A549 (cell line): ENCODE results near the gene KIF20B. TPM values are rescaled to one million over a fixed set of nuclear protein-coding genes. Genes with fewer than 3 reads are reported as not detected.

Experiments used
- ATAC-seq, 2 experiments: fragments of 200-7000 bp in 1 of 2; fragments of >200 bp in 1 of 2; cut with Nextera tagmentation in 1 of 2; cut with Tn5 transposase in 1 of 2; 3 replicates each; pipeline versions ENCODE4 v1.8.0 to v1.9.1; 2018 to 2020; ENCODE audit warnings: mild to moderate bottlenecking in 1 of 2, moderate library complexity in 1 of 2
- CTCF ChIA-PET: fragments of 300-600 bp; sonication (Branson Sonifier 250); formaldehyde crosslinking; extraction: SDS; loops from one replicate; lab custom pipeline; 2021; ENCODE audit warnings: antibody characterized with exemption, inconsistent platforms; lab: Yijun Ruan, JAX
- POLR2A ChIA-PET: fragments of 350-600 bp; formaldehyde crosslinking; extraction: SDS; loops from one replicate; lab custom pipeline; 2021; ENCODE audit warnings: antibody characterized with exemption, inconsistent platforms; lab: Yijun Ruan, JAX
- DNase-seq, 2 experiments: peaks; one replicate each; pipeline versions ENCODE4 v3.0.0 to v3.0.0-alpha.2; 2011 to 2016; ENCODE audit warnings: low read depth in 1 of 2, low spot score in 1 of 2
- FAIRE-seq: peaks from 2 replicates; lab custom pipeline; 2011; peaks lifted over from hg19 to GRCh38; lab: Jason Lieb, UNC
- H3K27ac ChIP-seq, 2 experiments: fragments of >200 bp; sonication (Bioruptor Twin); formaldehyde crosslinking; 3 replicates each; pipeline ENCODE4 v1.5.1; 2016 to 2017
- H3K4me1 ChIP-seq: fragments of >200 bp; sonication (Bioruptor Twin); formaldehyde crosslinking; 3 replicates; pipeline ENCODE4 v1.6.1; 2016
- H3K4me2 ChIP-seq: fragments of >200 bp; sonication (Bioruptor Twin); formaldehyde crosslinking; 3 replicates; pipeline ENCODE4 v1.6.1; 2016
- H3K4me3 ChIP-seq: fragments of >200 bp; sonication (Bioruptor Twin); formaldehyde crosslinking; 3 replicates; pipeline ENCODE4 v1.5.1; 2016
- H3K9me3 ChIP-seq: fragments of >200 bp; sonication (Bioruptor Twin); formaldehyde crosslinking; 3 replicates; pipeline ENCODE4 v1.6.1; 2016
- BHLHE40 ChIP-seq: IDR thresholded peaks from 2 replicates; pipeline ENCODE4 v1.6.1; 2012; ENCODE audit warnings: low read depth, low read length, inconsistent platforms
- CEBPB ChIP-seq, 2 experiments: fragments of >200 bp in 1 of 2; sonication (Bioruptor Twin) in 1 of 2; formaldehyde crosslinking in 1 of 2; IDR thresholded peaks; 2 replicates each; pipeline ENCODE4 v1.6.1; 2012 to 2016
- EHMT2 ChIP-seq: fragments of 200-600 bp; sonication (generic); IDR thresholded peaks from 2 replicates; pipeline ENCODE4 v1.6.1; 2016; ENCODE audit warnings: antibody characterized with exemption, low read depth, mild to moderate bottlenecking, moderate library complexity
- EP300 ChIP-seq, 2 experiments: fragments of >200 bp; sonication (Bioruptor Twin); formaldehyde crosslinking; IDR thresholded peaks; 2 replicates in 1 of 2; 3 replicates in 1 of 2; pipeline ENCODE4 v1.6.1; 2016 to 2017
- GATA3 ChIP-seq: IDR thresholded peaks from 2 replicates; pipeline ENCODE4 v1.6.1; 2012; ENCODE audit warnings: borderline replicate concordance
- HOXB13 ChIP-seq: fragments of 250-450 bp; sonication (Bioruptor Pico); IDR thresholded peaks from 2 replicates; pipeline ENCODE4 v1.5.0; 2020; ENCODE audit warnings: low read depth, mild to moderate bottlenecking, moderate library complexity
- JUN ChIP-seq, 2 experiments: fragments of >200 bp; sonication (Bioruptor Twin); formaldehyde crosslinking; IDR thresholded peaks; 2 replicates in 1 of 2; 3 replicates in 1 of 2; pipeline ENCODE4 v1.6.1; 2016 to 2017
- KDM5A ChIP-seq: fragments of 200-600 bp; sonication (generic); IDR thresholded peaks from 2 replicates; pipeline ENCODE4 v1.6.1; 2016; ENCODE audit warnings: antibody characterized with exemption, mild to moderate bottlenecking
- MAFK ChIP-seq: fragments of 450-650 bp; IDR thresholded peaks from 2 replicates; pipeline ENCODE4 v1.6.1; 2014; ENCODE audit not compliant: partially characterized antibody
- MYC ChIP-seq: IDR thresholded peaks from 2 replicates; pipeline ENCODE4 v1.6.1; 2012; ENCODE audit warnings: mild to moderate bottlenecking, inconsistent platforms, low read length, improper control_type of control experiment, borderline replicate concordance
- NPAS2 ChIP-seq: fragments of 250-450 bp; sonication (Bioruptor Pico); IDR thresholded peaks from 2 replicates; pipeline ENCODE4 v1.8.0; 2022; ENCODE audit warnings: mild to moderate bottlenecking, moderate library complexity, borderline replicate concordance
- NR3C1 ChIP-seq: fragments of >200 bp; sonication (Bioruptor Twin); formaldehyde crosslinking; IDR thresholded peaks from 3 replicates; pipeline ENCODE4 v1.6.1; 2017
- POLR2A ChIP-seq: IDR thresholded peaks from 2 replicates; pipeline ENCODE4 v1.6.1; 2012; ENCODE audit warnings: mild to moderate bottlenecking, low read length
- POLR2AphosphoS2 ChIP-seq: conservative IDR thresholded peaks from 2 replicates; pipeline ENCODE4 v1.6.1; 2012; ENCODE audit warnings: low read length, improper control_type of control experiment, inconsistent platforms
- RCOR1 ChIP-seq: fragments of 150-350 bp; IDR thresholded peaks from 2 replicates; pipeline ENCODE4 v1.6.1; 2014; ENCODE audit warnings: antibody characterized with exemption, low read length, low read depth
- SMC3 ChIP-seq: fragments of >200 bp; sonication (Bioruptor Twin); formaldehyde crosslinking; IDR thresholded peaks from 3 replicates; pipeline ENCODE4 v1.6.1; 2018; ENCODE audit warnings: inconsistent platforms
- SREBF2 ChIP-seq: fragments of 450-650 bp; IDR thresholded peaks from 2 replicates; pipeline ENCODE4 v1.6.1; 2014; ENCODE audit warnings: mild to moderate bottlenecking, moderate library complexity
- TP53 ChIP-seq: fragments of 250-450 bp; sonication (Bioruptor Pico); IDR thresholded peaks from 2 replicates; pipeline ENCODE4 v1.5.0; 2021; ENCODE audit warnings: mild to moderate bottlenecking, moderate library complexity
- ZC3H11A ChIP-seq: fragments of 450-650 bp; IDR thresholded peaks from 2 replicates; pipeline ENCODE4 v1.6.1; 2014; ENCODE audit warnings: antibody characterized with exemption, mild to moderate bottlenecking
- WGBS: methylation state at CpG from one replicate; pipeline ENCODE4 v1.1.6; 2017; ENCODE audit errors: missing lambda C conversion rate; 5-methylcytosine and 5-hydroxymethylcytosine counted together
- polyA plus RNA-seq, 4 experiments: library from polyadenylated mRNA; depleted of rRNA in 3 of 4; stranded (reverse); fragments of >200 nt; fragmentation: RNase III in 1 of 4; extraction: RNeasy Plus Mini Kit Qiagen cat#74134 plus additional on column Dnase treatment in 1 of 4; gene quantifications; 2 replicates in 3 of 4; 3 replicates in 1 of 4; pipeline ENCODE4 v1.2.3, GENCODE V29; 2011 to 2017
- TF ChIP-seq, protein P1 (sequence below): fragments of 200-600 bp; sonication (generic); IDR thresholded peaks from 2 replicates; pipeline ENCODE4 v1.6.1; 2016; ENCODE audit warnings: antibody characterized with exemption, mild to moderate bottlenecking, moderate library complexity
- TF ChIP-seq, protein P2 (sequence below): IDR thresholded peaks from 2 replicates; pipeline ENCODE4 v1.6.1; 2012; ENCODE audit warnings: low read depth, borderline replicate concordance
- TF ChIP-seq, protein P3 (sequence below): fragments of >200 bp; sonication (Bioruptor Twin); formaldehyde crosslinking; IDR thresholded peaks from 3 replicates; pipeline ENCODE4 v1.5.1; 2016
- TF ChIP-seq, protein P4 (sequence below): fragments of 250-450 bp; sonication (Bioruptor Pico); IDR thresholded peaks from 2 replicates; pipeline ENCODE4 v1.5.0; 2020; ENCODE audit warnings: low read depth, mild to moderate bottlenecking, moderate library complexity
- TF ChIP-seq, protein P5 (sequence below): fragments of >200 bp; sonication (Bioruptor Twin); formaldehyde crosslinking; IDR thresholded peaks from 2 replicates; pipeline ENCODE4 v1.6.1; 2016

Gene KIF20B
- polyA plus RNA-seq, 2 of the 4 experiments (the other 2 are of a cell fraction), result 12.6 to 14.8 TPM

DNA sequence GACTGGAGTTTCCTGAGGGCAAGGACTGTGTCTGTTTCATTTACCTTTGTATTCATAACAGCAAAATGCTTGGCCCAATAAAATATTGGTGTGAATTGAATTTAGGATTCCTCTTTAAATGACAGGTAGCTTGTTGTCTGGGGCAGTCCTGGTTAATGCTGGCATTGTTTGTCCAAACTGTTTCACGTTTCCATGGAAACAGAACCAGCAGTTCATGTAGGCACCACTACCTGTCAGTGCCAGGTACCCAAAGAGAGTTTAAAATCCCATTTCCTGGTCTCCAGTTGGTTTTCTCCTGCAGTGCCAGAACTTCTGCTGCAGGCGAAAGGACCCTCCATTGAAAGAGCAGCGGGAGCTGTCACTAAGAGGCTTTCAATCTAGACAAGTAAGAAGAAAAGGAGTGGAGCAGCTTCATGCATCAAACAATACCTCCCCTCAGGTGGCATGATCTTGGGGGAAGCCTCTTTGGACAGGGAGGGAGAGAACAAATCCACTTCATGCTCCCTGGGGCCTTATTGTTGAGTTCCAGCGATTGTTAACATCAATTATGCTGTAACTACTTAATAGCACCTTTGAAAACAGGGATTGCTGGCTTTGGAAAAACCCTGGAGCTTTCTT lies 109.6 kb downstream of the KIF20B start:
- WGBS, result 15% methylated on average over 4 of the region's 4 CpGs
- ATAC-seq (no peak), DNase-seq (no peak), FAIRE-seq (no peak)
- H3K27ac ChIP-seq, result no peak overlapping the region
- CTCF ChIA-PET, result no interaction called here
- no peak overlapping the region for H3K4me2 ChIP-seq
- no peaks in the 10 kb centered on the region for H3K4me1 ChIP-seq
- POLR2A ChIA-PET, result no interaction called here
- no peak for TF ChIP-seq NR3C1
- TF ChIP-seq HOXB13 (CRISPR knock-in tag), result no peak
- TF ChIP-seq ZC3H11A, result no peak
- no peak for TF ChIP-seq NPAS2 (CRISPR knock-in tag)
- TF ChIP-seq GATA3, result no peak
- TF ChIP-seq, protein P1, sequence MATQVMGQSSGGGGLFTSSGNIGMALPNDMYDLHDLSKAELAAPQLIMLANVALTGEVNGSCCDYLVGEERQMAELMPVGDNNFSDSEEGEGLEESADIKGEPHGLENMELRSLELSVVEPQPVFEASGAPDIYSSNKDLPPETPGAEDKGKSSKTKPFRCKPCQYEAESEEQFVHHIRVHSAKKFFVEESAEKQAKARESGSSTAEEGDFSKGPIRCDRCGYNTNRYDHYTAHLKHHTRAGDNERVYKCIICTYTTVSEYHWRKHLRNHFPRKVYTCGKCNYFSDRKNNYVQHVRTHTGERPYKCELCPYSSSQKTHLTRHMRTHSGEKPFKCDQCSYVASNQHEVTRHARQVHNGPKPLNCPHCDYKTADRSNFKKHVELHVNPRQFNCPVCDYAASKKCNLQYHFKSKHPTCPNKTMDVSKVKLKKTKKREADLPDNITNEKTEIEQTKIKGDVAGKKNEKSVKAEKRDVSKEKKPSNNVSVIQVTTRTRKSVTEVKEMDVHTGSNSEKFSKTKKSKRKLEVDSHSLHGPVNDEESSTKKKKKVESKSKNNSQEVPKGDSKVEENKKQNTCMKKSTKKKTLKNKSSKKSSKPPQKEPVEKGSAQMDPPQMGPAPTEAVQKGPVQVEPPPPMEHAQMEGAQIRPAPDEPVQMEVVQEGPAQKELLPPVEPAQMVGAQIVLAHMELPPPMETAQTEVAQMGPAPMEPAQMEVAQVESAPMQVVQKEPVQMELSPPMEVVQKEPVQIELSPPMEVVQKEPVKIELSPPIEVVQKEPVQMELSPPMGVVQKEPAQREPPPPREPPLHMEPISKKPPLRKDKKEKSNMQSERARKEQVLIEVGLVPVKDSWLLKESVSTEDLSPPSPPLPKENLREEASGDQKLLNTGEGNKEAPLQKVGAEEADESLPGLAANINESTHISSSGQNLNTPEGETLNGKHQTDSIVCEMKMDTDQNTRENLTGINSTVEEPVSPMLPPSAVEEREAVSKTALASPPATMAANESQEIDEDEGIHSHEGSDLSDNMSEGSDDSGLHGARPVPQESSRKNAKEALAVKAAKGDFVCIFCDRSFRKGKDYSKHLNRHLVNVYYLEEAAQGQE, result no peak
- no peak for TF ChIP-seq MYC
- no peak for TF ChIP-seq JUN (IDR thresholded peaks at IDR 0.05)
- TF ChIP-seq, protein P2, sequence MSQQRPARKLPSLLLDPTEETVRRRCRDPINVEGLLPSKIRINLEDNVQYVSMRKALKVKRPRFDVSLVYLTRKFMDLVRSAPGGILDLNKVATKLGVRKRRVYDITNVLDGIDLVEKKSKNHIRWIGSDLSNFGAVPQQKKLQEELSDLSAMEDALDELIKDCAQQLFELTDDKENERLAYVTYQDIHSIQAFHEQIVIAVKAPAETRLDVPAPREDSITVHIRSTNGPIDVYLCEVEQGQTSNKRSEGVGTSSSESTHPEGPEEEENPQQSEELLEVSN, result no peak
- TF ChIP-seq, protein P3, sequence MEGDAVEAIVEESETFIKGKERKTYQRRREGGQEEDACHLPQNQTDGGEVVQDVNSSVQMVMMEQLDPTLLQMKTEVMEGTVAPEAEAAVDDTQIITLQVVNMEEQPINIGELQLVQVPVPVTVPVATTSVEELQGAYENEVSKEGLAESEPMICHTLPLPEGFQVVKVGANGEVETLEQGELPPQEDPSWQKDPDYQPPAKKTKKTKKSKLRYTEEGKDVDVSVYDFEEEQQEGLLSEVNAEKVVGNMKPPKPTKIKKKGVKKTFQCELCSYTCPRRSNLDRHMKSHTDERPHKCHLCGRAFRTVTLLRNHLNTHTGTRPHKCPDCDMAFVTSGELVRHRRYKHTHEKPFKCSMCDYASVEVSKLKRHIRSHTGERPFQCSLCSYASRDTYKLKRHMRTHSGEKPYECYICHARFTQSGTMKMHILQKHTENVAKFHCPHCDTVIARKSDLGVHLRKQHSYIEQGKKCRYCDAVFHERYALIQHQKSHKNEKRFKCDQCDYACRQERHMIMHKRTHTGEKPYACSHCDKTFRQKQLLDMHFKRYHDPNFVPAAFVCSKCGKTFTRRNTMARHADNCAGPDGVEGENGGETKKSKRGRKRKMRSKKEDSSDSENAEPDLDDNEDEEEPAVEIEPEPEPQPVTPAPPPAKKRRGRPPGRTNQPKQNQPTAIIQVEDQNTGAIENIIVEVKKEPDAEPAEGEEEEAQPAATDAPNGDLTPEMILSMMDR, result no peak
- TF ChIP-seq POLR2AphosphoS2, result no peak
- no peak for TF ChIP-seq RCOR1
- no peak for TF ChIP-seq KDM5A
- TF ChIP-seq POLR2A, result no peak
- H3K9me3 ChIP-seq, result no peaks in the 10 kb centered on the region
- no peak overlapping the region for H3K4me3 ChIP-seq

DNA sequence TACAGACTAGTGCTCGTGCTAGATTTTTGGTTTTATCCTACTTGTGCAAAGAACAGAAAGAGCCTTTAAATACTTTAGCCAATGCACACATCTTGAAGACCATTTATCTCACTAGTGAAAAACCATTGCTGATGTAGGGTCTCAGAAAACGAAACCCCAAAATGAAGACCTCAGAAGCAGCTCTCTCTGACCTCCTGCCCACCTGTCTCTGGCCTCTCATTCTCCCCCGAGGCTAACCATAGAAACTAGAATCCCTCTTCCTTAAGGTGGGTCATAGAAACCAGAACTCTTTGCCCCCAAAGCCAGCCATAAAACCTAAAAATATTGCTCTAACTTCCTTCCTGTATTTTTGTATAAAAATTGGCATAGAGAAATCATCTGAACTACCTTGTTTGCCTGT lies 112.2 kb downstream of the KIF20B start:
- Histone ChIP-seq H3K27ac (no peak overlapping the region), H3K4me3 (no peak overlapping the region), H3K9me3 (peaks cover under 1% of the 10 kb centered on the region; the same call in 1 of the 3 replicates), H3K4me1 (no peaks in the 10 kb centered on the region), H3K4me2 (no peak overlapping the region)
- no peak for TF ChIP-seq HOXB13 (CRISPR knock-in tag)
- ChIA-PET CTCF (no interaction called here), POLR2A (no interaction called here)
- FAIRE-seq (no peak), ATAC-seq (no peak), DNase-seq (no peak)
- 0% methylated on average over 3 of the region's 3 CpGs for WGBS

DNA sequence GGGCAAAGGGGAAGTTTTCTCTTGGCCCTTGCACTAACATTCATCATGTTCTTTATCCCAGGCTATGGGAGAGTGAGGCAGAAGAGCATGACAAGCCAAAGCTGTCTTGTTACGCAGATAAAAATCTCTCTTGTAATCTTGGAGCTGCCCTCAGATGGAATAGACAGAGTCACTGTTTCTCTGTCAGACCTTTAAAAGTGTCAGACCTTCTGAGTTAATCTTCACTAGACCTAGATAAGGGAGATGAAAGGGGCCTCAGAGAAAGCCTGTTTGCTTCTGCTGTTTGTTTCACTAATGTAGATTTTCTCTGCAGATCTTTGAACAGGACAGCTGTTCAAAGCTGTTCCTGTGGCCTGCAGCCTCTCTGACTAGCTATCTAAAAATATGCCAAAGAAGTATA lies 112.9 kb downstream of the KIF20B start:
- 88% methylated on average over 1 of the region's 1 CpG for WGBS
- CTCF ChIA-PET, result no interaction called here
- no peak for ATAC-seq
- no peak for DNase-seq
- Histone ChIP-seq H3K9me3 (peaks cover 3% of the 10 kb centered on the region; the same call in 1 of the 3 replicates), H3K4me2 (no peak overlapping the region), H3K4me1 (no peaks in the 10 kb centered on the region), H3K27ac (no peak overlapping the region), H3K4me3 (no peak overlapping the region)
- no peak for FAIRE-seq
- POLR2A ChIA-PET, result no interaction called here
- TF ChIP-seq, protein P4, sequence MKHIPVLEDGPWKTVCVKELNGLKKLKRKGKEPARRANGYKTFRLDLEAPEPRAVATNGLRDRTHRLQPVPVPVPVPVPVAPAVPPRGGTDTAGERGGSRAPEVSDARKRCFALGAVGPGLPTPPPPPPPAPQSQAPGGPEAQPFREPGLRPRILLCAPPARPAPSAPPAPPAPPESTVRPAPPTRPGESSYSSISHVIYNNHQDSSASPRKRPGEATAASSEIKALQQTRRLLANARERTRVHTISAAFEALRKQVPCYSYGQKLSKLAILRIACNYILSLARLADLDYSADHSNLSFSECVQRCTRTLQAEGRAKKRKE (CRISPR knock-in tag), result no peak
- TF ChIP-seq, protein P5, sequence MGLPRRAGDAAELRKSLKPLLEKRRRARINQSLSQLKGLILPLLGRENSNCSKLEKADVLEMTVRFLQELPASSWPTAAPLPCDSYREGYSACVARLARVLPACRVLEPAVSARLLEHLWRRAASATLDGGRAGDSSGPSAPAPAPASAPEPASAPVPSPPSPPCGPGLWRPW, result no peak
- TF ChIP-seq CEBPB (IDR thresholded peaks at IDR 0.05), result no peak
- no peak for TF ChIP-seq MAFK
- TF ChIP-seq EHMT2, result no peak
- TF ChIP-seq POLR2A, result no peak
- TF ChIP-seq RCOR1, result no peak
- TF ChIP-seq SMC3, result no peak
- no peak for TF ChIP-seq TP53 (CRISPR knock-in tag)
- no peak for TF ChIP-seq SREBF2
- TF ChIP-seq, protein P1, result no peak
- TF ChIP-seq BHLHE40, result no peak
- TF ChIP-seq EP300 (IDR thresholded peaks at IDR 0.05), result no peak
